T-helper 2 cell treated with Interferon-gamma antibody and Interleukin-4, amounts not matched to agents 5 μg/mL and 100 μg/mL, for 36 hours (primary cell): Measurements from ENCODE around the gene MEIS1.

Source experiments
- DNase-seq: peaks from one replicate; pipeline ENCODE4 v3.0.0; 2021; ENCODE audit warnings: low spot score
- H3K27ac Mint-ChIP-seq: one replicate; pipeline ENCODE4 v1.8.0; 2021; ENCODE audit warnings: mild to moderate bottlenecking, mixed read lengths
- H3K27me3 Mint-ChIP-seq: one replicate; pipeline ENCODE4 v1.8.0; 2021; ENCODE audit warnings: low read depth, mixed read lengths
- H3K36me3 Mint-ChIP-seq: one replicate; pipeline ENCODE4 v1.8.0; 2021; ENCODE audit warnings: low read depth, mixed read lengths
- H3K4me1 Mint-ChIP-seq: one replicate; pipeline ENCODE4 v1.8.0; 2021; ENCODE audit warnings: low read depth, mixed read lengths
- H3K4me3 Mint-ChIP-seq: one replicate; pipeline ENCODE4 v1.8.0; 2022; ENCODE audit warnings: mild to moderate bottlenecking, moderate library complexity, mixed read lengths
- H3K9me3 Mint-ChIP-seq: one replicate; pipeline ENCODE4 v1.8.0; 2021; ENCODE audit warnings: mixed read lengths

The MEIS1 gene

DNA sequence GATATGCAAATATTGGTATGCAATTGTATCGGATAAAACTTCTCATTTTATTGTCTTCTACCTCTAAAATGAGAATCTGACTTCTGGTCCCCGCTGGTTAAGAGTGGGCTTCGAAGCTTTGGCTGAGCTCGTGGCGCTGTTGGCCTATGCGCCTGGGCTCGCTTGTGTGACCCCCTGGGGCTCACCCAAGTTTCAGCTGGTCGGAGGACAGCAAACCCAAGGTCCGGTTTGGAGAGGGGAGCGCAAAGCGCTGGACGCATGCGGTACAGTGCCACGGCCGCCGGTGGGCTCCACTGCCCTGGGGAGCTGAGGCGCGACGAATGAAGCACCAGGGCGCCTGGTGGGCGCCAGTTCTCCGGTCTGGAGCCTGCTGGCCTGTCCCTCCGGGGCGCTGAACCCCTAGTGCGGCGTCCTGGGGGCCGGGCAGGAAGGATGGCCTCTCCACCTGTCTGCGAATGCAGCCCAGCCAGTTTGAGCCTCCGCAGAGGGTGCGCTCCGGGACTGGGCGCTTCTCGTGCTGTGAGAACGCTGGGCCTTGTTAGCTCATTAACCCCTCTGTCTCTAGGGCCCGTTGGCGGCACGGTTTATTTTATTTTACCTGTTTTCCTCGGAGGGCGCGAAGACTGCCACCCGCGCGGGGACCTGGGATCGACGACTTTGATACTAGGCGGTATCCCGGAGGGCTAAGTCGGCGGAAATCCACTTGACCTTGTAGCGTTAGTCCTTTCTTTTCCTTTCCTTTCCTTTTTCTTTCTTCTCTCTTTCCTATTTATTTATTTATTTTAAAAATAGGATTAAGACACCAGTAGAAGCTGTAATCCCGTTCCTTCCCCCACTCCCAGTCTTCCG, 10.4 kb downstream of the MEIS1 start:
- H3K27me3 Mint-ChIP-seq = peaks cover 50% of the 10 kb centered on the region
- H3K27ac Mint-ChIP-seq = no peak overlapping the region
- no peaks in the 10 kb centered on the region for H3K36me3 Mint-ChIP-seq
- H3K4me3 Mint-ChIP-seq = no peak overlapping the region
- H3K4me1 Mint-ChIP-seq = peaks cover under 1% of the 10 kb centered on the region
- H3K9me3 Mint-ChIP-seq = no peaks in the 10 kb centered on the region
- DNase-seq = no peak

DNA sequence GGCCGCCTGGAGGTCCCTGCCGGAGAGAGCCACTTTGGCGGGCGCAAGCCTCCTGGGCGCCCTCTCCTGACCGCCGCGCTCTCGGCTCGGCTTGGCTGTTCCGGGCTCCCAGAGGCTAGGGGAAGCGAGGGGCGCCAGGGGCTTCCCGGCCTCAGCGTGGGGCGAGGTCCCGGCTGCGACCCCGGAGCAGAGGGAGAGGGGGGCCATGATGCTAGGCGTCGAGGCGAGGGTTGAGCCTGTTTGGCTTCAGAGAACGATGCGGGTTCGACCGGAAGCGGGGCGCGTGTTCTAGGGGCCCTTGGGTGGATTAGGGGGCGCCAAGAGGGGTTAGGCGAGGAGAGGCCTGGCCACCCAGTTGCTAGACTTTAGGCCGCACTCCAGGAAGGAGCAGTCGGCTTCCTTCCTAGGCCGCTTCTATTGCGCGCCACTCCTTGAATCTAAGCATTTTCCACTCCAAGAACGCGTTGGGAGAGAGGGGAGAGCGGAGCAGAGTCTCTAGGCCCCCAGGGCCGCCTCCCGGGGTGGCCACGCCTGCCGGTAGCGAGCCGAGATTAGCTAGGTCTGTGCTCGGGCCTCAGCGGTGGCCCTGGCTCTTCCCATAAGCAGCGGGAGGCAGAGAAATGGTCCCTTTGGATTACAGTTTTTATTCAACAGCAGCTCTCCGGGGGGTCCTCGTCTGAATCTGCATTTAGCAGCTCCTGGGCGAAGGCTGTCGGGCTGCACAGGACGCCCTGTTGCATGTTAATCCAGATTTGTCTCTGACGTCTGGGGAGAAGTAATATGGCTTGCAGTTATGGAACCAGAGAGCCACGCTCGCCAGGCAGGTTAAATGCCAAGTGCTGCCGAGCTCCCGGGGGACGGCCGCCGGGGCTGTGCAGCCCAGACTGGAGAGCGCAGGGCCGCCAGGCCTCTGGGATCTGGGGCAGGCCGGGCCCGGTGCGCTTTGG, 11.3 kb downstream of the MEIS1 start:
- Mint-ChIP-seq H3K36me3 (no peaks in the 10 kb centered on the region), H3K27ac (no peak overlapping the region), H3K27me3 (peaks cover 47% of the 10 kb centered on the region), H3K9me3 (no peaks in the 10 kb centered on the region), H3K4me3 (no peak overlapping the region), H3K4me1 (no peaks in the 10 kb centered on the region)
- no peak for DNase-seq

DNA sequence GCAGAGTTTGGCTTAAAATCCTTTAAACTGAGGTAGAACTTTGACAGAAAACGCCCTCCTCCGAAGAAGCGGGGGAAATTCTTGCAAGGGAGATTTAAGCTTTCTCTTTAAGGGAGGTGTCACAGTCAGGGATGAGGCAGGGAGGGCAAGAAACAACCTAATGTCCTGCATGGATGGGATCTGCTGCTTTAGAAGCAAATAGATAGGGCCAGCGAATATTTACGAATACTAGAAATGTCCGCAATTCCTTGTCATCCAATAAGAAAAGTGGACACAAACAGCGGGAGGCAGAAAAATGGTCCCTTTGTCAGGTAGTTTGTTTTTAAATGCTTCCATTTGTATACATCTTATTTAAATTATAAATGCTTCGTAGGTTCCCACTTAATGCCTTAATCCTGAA, 12.0 kb downstream of the MEIS1 start:
- Mint-ChIP-seq H3K36me3 (no peaks in the 10 kb centered on the region), H3K4me3 (no peak overlapping the region), H3K4me1 (no peaks in the 10 kb centered on the region), H3K27ac (no peak overlapping the region), H3K27me3 (peaks cover 41% of the 10 kb centered on the region), H3K9me3 (no peaks in the 10 kb centered on the region)
- DNase-seq = no peak

DNA sequence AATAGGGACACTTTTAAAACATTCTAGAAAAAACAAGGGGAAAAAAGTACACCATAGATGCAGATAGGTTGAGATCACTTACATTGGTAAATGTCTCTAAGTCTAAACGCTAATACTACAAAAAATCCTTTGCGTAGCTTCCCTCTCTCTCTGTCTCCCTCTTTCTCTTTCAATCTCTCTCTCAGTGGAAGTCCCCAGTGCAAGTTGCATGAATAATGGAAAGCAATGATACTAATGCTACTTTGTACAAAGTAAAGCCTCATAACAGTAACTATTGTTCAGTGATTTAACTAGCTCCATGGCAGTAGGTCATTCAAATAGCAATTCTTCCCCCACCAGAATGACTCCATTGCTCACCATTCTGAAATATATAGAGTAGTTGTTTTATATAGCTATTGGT, 12.8 kb downstream of the MEIS1 start:
- Mint-ChIP-seq H3K27ac (no peak overlapping the region), H3K4me3 (no peak overlapping the region), H3K9me3 (no peaks in the 10 kb centered on the region), H3K4me1 (no peaks in the 10 kb centered on the region), H3K27me3 (peaks cover 38% of the 10 kb centered on the region), H3K36me3 (no peaks in the 10 kb centered on the region)
- DNase-seq = no peak

DNA sequence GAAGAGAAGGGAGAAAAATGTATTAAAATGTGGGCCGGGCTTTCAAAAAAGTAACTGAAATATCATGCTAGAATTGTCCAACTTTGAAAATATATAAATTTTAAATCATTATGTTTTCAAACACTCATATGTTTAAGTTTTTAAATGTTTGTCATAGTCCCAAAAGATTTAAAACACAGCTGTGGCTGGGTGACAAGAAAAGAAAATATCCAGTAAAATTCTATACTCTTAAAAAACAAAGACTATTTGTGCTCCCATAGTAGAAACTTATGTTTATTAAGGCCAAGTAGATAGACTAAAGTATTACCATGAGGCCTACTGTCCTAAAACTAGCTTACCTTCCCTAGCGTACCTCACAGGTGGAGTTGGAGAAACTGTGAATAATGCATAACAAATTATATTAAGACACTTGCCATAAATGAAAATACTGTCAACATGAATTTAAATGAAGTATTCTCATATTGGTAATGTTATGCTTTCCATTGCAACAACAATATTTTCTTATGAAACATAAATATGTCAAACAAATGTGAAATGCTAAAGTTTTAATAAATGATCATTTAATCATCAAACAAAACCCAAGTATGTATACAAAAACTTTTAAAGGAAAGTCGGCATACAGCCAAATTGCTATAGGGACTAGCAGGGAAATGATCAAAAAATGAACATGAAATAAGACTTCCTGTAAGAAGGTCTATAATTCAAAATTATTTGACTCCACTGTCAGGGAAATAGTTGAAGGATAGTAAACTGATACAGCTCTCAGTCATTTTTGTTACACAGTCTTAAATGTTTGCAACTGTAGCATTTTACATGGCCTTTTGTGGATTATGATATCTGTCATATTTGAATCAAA, 13.4 kb downstream of the MEIS1 start:
- H3K36me3 Mint-ChIP-seq = no peaks in the 10 kb centered on the region
- H3K4me3 Mint-ChIP-seq = no peak overlapping the region
- H3K4me1 Mint-ChIP-seq = no peaks in the 10 kb centered on the region
- H3K27ac Mint-ChIP-seq = no peak overlapping the region
- no peaks in the 10 kb centered on the region for H3K9me3 Mint-ChIP-seq
- DNase-seq = no peak
- H3K27me3 Mint-ChIP-seq = peaks cover 34% of the 10 kb centered on the region

DNA sequence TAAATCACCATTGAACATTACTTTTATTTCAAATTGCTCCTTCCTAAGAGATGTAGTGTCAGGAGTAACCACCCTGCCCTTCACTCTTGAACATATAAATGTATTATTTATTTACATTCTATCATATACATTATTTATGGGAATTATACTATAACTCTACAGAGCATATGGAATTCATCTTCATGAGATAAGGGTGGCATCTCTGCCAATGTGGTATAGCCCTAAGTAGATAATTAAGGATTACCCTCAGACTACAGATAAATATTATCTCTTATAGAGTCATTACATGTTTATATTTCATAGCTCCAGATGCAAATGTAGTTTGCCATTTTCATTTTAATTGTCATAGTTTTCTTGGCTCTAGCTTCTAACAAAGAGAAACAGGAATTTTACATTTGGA, 17.3 kb downstream of the MEIS1 start:
- Mint-ChIP-seq H3K9me3 (no peaks in the 10 kb centered on the region), H3K27ac (no peak overlapping the region), H3K36me3 (no peaks in the 10 kb centered on the region), H3K4me3 (no peak overlapping the region), H3K27me3 (peaks cover 13% of the 10 kb centered on the region), H3K4me1 (no peaks in the 10 kb centered on the region)
- DNase-seq = no peak

DNA sequence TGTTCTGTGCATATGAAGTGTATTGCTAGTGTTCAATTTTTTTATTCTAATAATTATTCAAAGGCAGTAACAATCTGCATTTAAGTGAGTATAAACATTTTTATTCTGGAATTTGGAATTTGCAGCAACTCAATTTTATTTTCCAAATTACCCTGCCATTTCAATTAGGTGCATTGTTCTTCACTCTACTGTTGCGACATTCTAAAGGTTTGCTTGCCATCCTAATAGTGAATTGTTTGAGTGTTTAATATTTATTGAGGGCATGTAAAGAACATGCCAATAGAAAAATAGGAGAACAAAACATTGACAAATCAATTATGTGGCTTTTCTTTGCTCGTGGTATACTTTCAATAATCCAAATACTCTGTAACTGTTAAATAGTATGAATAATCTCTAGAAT, 18.0 kb downstream of the MEIS1 start:
- H3K4me3 Mint-ChIP-seq = no peak overlapping the region
- H3K9me3 Mint-ChIP-seq = no peaks in the 10 kb centered on the region
- H3K4me1 Mint-ChIP-seq = no peaks in the 10 kb centered on the region
- DNase-seq = no peak
- H3K27ac Mint-ChIP-seq = no peak overlapping the region
- H3K27me3 Mint-ChIP-seq = peaks cover 7% of the 10 kb centered on the region
- H3K36me3 Mint-ChIP-seq = no peaks in the 10 kb centered on the region

DNA sequence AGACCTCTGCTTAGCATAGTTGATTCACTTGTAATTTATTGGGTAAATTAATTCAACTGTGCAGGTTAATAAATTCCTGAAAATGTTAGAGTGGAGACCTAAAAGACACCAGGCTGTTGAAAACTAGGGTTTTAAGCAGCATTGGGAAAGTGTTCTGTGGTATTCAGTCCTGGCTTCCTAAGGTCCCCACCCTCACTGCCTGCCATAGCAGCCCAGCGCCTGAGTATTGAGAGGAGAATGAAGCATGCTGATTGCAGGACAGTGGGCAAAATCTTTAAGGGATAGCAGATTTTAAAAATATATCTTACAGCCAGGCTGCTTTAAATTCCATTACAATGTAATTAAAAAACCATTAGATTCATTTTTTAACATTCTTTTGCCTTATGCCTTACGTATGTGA, 20.6 kb downstream of the MEIS1 start:
- Mint-ChIP-seq H3K27me3 (peaks cover 6% of the 10 kb centered on the region), H3K36me3 (no peaks in the 10 kb centered on the region), H3K9me3 (no peaks in the 10 kb centered on the region), H3K4me1 (no peaks in the 10 kb centered on the region), H3K27ac (no peak overlapping the region), H3K4me3 (no peak overlapping the region)
- DNase-seq = no peak

DNA sequence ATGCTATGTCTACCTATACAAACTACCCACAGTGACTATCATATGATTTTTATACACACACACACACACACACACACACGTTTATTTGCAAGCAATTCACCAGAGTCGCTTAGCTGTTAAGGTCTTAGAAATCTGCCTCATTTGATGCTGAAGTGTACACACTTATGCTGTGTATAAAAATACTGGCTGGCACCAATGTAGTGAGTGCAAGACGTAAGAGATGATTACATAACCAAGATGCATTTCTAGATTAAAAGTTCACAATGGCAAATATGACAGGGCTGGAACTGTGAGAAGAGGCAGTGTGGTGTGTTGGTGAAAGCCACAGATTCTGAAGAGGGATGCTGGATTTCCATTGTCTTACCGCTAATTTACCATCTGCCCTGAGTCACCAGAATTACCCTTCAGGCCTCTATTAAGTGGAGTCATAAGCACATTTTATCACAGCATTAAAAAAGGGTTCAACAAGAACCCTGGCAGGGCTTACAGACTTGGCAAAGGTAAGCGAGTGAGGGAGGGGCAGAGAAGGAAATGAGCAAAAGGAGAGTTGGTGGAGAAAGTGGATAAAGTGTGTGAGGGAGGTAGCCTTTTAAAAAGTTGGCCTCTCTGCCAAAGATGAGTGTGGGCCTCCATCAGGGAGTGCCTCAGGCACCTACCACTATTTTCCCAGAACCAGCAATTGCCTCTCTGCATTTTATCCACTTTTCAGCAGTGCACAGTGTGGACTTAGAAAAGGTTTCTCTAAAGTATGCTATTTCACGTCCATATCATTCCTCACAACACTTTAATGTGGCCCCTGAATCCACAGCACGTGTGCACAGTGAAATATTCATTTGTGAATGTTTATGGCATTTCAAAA, 21.5 kb downstream of the MEIS1 start:
- Mint-ChIP-seq H3K4me3 (no peak overlapping the region), H3K4me1 (no peaks in the 10 kb centered on the region), H3K27me3 (no peaks in the 10 kb centered on the region), H3K9me3 (no peaks in the 10 kb centered on the region), H3K27ac (no peak overlapping the region), H3K36me3 (no peaks in the 10 kb centered on the region)
- no peak for DNase-seq

DNA sequence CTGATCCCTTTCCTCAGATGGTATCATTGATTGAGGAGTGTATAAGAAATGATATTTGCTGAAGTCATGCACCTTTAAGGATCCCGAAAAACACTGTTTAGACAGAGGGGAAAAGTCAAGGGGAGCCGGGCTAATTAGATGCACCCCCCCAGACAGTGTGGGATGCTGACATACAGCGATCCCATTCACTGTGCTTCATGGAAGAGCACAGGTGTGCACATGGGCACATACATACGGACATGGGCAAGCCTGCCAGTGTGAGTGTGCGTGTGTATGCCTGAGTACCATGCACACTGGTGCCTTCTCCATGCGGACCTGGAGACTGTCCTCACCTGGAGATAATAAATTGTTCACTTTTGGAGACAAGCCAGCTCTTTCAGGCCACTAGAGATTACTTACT, 22.6 kb downstream of the MEIS1 start:
- Mint-ChIP-seq H3K27me3 (no peaks in the 10 kb centered on the region), H3K9me3 (no peaks in the 10 kb centered on the region), H3K36me3 (no peaks in the 10 kb centered on the region), H3K4me3 (no peak overlapping the region), H3K4me1 (no peaks in the 10 kb centered on the region), H3K27ac (no peak overlapping the region)
- DNase-seq = no peak

DNA sequence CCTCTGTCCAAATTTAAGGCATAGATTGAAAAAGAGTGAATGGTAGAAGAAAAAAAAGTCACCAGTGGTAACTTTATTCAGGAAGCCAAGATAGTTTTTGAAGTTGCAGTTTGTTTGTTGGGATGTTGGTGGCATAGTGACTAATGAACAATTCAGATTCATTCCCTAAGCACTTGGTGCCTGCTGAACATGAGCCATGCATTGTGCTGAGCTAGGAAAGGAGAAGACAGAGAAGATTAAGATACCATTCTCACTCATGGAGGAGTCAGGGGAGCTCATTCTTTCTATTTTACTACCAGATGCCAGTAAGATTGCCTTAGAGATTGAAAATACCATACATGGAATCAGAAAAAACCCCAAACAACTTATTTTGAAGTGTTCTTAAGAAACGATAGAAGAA, 25.1 kb downstream of the MEIS1 start:
- Mint-ChIP-seq H3K9me3 (no peaks in the 10 kb centered on the region), H3K27me3 (no peaks in the 10 kb centered on the region), H3K4me3 (no peak overlapping the region), H3K27ac (no peak overlapping the region), H3K4me1 (no peaks in the 10 kb centered on the region), H3K36me3 (no peaks in the 10 kb centered on the region)
- no peak for DNase-seq

DNA sequence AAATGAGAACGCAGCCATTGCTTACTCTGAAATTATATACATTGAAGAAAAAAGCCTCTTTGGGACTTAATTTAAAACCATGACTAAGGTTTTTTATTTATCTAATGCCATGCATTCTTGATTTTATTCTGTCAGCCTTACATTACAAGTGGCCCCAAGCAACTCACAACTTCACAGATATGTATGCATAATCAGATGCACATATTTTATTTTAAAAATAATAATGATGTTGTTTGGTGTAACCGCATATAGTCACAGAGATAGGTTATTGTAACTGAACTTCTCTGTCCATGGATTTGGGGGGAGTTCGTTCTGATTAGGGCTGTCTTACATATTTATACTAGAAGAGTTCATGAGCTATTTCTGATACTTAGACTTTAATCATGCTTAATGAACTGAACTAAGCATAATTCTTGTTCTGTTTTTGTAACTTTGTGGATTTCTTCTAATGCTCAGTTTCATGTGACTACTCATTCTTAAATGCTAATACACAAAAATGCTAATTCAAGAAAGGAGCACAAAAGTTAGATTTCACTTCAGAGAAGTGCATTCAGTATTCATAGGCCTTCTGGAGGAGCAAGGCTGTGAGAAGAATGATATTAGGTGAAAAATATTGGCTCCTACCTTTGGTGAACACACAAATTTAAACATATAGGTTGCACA, 26.2 kb downstream of the MEIS1 start:
- no peaks in the 10 kb centered on the region for H3K4me1 Mint-ChIP-seq
- no peak for DNase-seq
- H3K27ac Mint-ChIP-seq = no peak overlapping the region
- H3K9me3 Mint-ChIP-seq = no peaks in the 10 kb centered on the region
- H3K36me3 Mint-ChIP-seq = no peaks in the 10 kb centered on the region
- no peaks in the 10 kb centered on the region for H3K27me3 Mint-ChIP-seq
- no peak overlapping the region for H3K4me3 Mint-ChIP-seq
